HG03280 (cell line): ENCODE results near the gene TMEM225.
"Not testable (repeated sequence)": the region's sequence is repeated elsewhere in the genome, so short reads cannot be mapped to it uniquely, and the experiment has no call there.

ENCODE experiments used
- ATAC-seq: cut with Tn5 transposase; IDR thresholded peaks from one replicate; pipeline ENCODE4 v1.9.1; 2021; ENCODE audit warnings: mild to moderate bottlenecking, moderate library complexity; ENCODE audit not compliant: unreplicated experiment

Gene TMEM225, protein sequence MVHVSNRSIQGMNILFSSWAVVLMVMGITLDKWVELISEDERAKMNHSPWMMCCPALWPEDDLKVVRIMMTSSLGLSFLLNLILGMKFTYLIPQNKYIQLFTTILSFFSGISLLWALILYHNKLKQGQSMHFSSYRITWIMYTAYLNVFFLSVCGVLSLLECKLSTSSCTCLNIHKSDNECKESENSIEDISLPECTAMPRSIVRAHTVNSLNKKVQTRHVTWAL

GRCh38 chr11:123885570-123885969 is at the start of gene TMEM225:
TSS of gene TMEM225 (minus strand) at chr11:123885670. CDS start at chr11:123885425, 245 bp downstream.
- no peak for ATAC-seq

GRCh38 chr11:123924027-123924426 is 38.6 kb upstream of the TMEM225 start:
- no peak for ATAC-seq

DNA sequence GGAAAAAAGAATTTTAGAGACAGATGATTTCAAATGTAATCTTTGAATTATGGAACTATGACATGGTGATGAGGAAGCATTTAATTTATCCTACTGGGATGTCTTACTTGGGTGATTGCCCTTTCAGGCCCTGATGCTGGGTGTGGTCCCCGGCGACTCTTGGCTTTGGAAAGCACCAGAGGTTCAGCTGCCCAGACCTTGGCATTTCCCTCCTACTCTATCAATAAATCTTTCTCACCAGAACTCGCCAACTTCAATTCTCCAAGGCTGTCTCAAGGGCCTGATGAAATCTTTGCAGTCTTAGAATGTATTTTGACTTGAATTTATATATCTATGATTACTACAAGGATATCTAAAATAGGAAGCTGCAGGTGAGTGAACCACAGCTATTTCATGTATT is 35.5 kb upstream of the TMEM225 start:
- ATAC-seq = no peak

DNA sequence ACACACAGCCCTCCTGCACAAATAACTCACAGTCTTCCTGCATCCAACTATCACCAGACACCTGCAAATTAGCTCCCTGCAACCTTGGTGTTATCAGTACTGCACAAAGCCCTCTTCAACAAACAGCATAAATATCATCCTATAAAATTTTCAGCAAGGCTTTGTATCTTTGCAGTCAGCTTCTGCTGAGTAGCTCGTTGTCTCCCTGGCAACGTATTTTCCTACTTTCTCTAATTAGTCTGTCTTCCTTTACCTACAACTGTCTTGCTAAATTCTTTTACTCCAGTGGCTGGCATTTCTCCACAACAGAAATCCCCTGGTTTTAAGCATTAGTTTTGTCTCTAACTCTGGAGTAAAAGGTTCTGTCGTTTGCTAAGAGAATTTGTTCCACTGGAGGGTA is 20.4 kb upstream of the TMEM225 start:
- ATAC-seq = no peak

DNA sequence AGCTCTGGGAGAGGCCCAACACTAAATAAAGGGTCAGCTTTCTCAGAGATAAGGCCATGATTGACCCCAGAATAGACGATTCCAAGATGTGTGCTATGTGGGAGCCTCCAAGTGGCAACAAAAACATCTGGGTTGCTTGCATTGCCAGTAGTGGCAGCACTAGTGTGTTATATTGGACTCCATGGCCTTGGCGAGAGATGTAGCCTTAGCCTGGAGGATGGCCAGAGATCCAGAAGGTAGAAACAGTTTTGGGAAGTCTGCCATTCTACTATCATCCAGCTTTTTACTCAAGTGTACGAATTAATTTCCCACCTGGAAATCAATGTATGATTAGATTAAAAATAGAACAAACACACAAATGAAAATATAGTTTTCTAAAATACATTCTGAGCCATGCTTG is 19.5 kb upstream of the TMEM225 start:
- no peak for ATAC-seq

DNA sequence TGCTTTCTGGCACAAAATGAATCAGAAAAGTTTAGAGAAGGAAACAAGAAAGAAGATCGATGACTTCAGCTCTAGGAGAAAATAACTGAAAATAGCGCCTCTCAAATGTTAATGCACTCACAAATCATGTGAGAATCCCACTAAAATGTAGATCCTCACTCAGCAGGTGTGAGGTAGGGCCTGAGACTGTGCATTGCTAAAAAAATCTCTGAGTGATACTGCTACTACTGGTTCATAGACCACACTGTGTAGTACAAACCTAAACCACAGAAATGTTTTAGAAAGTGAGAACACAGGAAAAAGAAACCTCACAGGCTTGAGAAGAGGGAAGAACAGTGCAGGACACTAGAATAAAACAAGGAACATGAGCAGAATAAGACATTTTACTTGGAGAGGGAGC is 18.5 kb upstream of the TMEM225 start:
- ATAC-seq = no peak

- ATAC-seq = no peak
Observed at GRCh38 chr11:123901867-123902266, 16.4 kb upstream of the TMEM225 start, which contains the start of gene OR8D4. TSS of gene OR8D4 (plus strand) at chr11:123902167. CDS start at chr11:123906432, 4,265 bp downstream.

DNA sequence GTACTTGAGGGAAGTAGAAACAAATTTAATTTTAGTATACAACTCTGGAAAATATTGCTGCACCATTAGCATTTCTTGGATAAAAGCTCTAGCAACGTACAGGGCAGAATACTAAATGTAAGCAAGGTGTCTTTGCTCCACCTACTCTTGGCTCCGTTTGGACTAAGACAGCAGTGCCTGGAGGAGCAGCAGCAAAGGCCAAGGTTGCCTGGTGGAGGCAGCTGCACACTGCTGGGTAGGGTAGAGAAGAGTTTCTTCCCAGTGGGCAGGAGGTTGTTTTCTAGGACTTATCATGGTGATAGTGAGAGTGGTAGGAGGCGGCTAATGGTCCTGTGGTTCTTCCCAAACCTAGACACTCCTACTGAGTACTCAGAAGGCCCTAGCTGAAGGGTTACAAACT is 14.3 kb upstream of the TMEM225 start:
- no peak for ATAC-seq

DNA sequence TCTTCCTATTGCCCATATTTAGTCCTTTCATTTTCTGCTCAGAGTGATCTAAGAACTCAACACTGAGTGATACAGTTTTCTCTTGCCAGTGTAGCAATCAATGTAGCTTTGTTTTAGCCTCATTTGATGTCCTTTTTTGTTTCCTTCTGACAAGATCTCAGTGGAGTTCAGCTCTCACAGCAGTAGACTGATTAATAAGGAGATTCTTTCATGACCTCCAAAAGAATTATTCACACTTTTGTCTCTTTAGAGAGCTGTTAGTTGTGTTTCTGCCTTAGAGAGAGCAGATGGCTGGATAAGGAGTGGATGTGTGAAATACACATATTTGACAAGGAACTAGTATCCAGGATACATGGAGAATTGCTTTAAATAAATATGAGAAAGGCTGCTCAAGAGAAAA is 6.6 kb upstream of the TMEM225 start:
- ATAC-seq = no peak

DNA sequence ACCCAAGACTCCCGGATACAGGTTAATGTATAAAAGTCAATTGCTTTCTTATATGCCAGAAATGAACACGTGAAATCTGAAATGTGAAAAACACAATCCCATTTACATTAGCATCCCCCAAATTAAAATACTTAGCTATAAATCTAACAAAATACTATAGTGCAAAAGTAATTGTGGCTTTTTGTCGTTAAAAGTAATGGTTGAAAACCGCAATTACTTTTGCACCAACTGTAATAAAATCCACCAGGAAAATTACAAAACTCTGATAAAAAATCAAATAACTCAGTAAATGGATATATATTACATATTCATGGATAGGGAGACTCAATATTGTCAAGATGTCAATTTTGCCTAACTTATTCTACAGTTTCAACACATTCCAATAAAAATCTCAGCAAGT is 4.6 kb downstream of the TMEM225 start:
- ATAC-seq = no peak

- not testable (repeated sequence) for ATAC-seq
Observed at GRCh38 chr11:123867795-123868194, 17.7 kb downstream of the TMEM225 start.

GRCh38 chr11:123865293-123865692 is 20.2 kb downstream of the TMEM225 start:
- not testable (repeated sequence) for ATAC-seq

DNA sequence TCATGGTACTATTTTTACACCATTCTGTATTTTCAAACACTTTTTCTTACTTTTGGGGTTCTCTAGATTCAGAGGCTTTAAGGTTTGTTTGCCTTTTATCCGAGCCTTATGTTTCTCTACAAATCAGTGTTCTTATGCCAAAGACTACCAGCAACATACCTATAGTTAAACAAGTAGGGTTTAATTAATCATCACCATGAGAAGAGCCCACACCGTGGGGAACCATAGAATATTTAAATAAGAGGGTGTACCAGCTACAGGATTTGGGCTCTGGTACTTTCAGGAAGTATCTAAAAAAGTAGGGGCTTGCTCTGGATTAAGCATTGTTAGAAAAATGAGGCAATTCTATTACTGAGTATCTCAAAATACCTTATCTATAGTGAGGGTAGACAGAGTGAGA is 25.7 kb downstream of the TMEM225 start:
- ATAC-seq = no peak

DNA sequence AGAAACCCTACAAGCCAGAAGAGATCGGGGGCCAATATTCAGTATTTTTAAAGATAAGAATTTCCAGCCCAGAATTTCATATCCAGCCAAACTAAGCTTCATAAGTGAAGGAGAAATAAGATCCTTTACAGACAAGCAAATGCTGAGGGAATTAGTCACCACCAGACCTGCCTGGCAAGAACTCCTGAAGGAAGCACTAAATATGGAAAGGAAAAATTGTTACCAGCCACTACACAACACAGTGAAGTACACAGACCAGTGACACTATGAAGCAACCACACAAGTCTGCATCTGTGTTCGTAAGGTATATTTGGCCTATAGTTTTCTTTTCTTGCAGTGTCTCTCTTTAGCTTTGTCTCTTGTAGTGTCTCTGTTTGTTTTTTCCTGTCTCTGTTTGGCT is 29.0 kb downstream of the TMEM225 start:
- no peak for ATAC-seq

DNA sequence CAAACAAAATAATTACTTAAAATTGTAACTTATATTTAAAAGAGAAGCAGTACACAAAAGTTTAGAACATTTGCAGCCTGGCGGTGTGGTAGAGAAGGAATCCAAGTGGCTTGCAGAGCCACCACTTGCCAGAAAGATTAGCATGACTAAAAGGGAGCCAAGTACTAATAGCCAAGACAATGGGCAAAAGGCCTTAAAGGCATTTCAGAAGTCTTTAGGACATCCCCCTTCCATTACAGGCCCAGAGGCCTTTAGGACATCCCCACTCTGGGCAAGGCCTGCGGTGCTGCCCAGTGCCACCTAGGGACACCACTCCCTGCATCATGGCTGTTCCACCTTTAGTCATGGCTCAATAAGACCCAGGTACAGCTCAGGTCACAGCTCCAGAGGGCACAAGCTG is 32.4 kb downstream of the TMEM225 start:
- ATAC-seq = no peak

GRCh38 chr11:123852321-123852720 is 33.1 kb downstream of the TMEM225 start:
- no peak for ATAC-seq

DNA sequence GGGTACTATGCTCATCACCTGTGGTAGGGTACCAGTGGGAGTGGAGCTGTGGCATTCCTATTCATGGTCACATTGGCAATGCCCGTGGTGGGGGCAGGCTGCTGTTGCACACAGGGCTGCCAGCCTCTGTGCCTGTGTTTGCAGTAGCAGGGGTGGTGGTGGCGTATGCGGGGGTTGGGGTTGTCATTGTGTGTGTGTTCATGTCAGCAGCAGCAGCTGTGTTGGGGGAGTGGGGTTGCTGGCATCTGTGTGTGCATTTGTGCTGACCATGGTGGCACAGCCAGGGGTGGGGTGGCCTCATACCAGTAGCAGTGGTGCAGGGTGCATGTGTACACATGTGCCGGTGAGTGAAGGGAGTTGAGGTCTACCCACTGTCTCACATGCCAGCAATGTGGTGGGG is 34.4 kb downstream of the TMEM225 start:
- ATAC-seq = no peak

DNA sequence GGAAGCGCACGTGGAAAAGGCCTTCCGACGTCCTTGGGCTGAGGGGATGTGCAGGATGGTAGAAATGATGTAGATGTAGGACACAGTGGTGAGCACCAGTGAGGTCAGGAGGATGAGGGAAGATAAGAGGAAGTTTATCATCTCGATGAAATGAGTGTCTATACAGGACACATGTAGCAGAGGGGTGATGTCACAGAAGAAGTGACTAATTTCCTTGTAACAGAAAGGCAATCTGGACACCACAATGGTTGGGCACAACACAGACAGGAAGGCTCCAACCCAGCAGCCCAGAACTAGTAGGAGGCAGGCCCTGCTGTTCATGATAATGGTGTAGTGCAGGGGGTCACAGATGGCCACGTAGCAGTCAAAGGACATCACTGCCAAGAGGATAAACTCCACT is 44.3 kb downstream of the TMEM225 start:
- no peak for ATAC-seq

DNA sequence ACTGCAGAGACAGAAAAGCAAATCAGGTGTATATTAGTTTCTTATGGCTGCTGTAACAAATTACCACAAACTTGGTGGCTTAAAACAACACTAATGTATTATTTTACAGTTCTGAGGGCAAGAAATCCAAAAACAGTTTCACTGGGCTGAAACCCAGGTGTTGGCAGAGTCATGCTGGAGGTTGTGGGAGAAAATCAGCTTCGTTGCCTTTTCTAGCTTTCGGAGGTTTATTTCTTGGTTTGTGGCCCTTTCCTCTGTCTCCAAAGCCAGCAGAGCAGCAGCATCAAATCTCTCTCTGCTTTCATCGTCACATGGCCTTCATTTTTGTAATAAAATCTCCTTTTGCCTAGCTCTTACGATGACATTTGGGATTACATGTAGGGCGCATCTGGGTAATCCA is 46.3 kb downstream of the TMEM225 start:
- no peak for ATAC-seq

GRCh38 chr11:123838659-123839058 is 46.8 kb downstream of the TMEM225 start:
- no peak for ATAC-seq

DNA sequence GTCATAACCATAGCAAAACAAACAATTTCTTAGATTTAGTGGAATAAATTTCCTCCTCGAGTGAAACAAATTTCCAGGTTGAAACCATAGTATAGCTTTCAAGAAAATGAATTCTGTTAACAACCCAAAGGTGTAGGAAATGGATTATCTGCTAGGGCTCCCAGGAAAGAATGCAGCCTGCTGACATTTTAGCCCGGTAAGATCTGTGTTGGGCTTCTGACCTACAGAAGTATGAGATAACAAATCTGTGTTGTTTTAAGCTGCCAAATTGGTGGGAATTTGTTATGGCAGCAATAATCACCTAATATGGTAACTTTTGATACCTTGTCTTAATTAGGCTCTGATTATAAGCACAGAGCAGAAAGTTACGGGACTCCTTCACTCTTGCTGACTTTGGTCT is 47.3 kb downstream of the TMEM225 start:
- ATAC-seq = no peak

- no peak for ATAC-seq
Observed at GRCh38 chr11:123833095-123833494, 52.4 kb downstream of the TMEM225 start.
